Activated CD4-positive, alpha-beta T cell treated with anti-CD3 and anti-CD28 coated beads, Interleukin-2, amount 50 U/mL, for 24 hours (primary cell): ENCODE measurements around the gene POLD2.

ENCODE experiments used
- DNase-seq, 2 donors: peaks; one replicate each; pipeline ENCODE4 v3.0.0-alpha.2; 2020; ENCODE audit warnings: low read depth in 1 of 2, low spot score in 1 of 2

The POLD2 gene

DNA sequence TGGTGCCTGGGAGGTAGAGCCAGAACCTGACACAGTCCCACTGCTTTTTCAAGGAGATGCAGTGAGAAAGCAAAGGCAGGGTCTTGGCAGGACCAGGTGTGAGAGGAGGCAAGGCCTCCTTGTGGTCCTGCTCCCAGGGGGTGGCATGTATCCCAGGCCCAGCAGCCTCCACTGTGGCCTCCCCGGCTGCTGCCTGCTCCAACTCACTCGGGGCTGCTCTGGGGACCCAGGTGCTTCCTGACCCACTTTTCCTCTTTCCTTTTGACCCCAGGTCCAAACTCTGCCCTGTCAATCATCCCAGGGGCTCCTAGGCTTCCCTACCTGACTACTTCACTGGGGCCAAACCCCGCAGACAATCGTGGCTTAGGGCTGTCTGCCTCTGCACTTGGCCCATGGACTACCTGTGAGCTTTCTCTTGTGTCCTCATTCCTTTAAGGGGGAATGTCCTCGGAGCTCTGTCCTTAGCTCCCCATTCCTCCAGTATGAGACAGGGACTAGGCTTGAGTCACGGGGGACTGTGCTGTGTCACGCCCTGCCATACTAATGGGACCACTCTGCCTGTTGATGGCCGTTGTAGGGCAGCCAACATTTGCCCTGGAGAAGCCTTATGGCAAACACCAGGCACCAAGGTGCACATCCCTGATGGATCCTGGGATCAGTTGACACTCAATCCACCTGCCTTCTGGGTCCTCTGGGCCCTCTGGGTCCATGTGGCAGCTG lies 20.3 kb downstream of the POLD2 start:
- no peak for DNase-seq

DNA sequence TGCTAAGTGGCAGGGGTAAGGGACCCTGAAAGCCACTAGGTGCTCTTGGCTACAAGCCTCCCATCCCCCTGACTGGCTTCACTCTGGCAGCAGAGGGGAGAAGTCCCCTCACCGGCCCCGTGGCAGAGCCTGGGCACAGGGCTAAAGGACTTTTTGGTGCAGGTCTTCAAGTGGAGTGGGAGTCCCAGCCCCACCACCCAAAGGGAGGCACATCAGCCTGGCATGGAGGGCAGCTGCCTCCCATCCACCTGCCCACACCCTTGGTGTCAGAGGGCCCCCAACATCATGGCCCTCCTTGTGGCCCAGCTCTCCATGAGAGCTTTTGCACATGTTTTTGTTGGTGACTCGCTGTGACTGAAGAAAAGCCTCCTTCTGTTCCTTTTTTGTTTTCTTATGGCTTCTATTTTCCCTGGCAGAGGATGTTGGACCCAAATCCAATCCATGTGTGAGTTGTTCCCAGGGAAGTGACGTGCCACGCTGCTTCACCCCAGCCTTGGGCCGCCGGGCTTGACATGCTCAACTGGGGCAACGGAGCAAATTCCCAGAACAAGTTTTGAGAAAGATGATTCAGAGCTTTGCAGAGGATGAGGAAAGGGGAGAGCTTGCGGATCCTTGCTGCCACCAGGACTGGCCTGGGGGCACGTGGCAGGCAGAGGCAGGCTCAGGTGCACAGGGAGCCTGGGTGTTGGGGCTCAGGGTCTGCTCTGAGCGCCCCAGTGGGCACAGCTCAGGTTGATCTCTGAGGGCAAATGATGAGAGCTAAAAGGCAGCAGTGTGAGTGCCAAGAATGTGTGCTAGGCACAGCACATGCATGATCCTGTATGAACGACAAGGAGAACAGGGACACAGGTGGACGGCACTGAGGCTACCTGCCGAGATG lies 21.1 kb downstream of the POLD2 start:
- DNase-seq, result no peak

DNA sequence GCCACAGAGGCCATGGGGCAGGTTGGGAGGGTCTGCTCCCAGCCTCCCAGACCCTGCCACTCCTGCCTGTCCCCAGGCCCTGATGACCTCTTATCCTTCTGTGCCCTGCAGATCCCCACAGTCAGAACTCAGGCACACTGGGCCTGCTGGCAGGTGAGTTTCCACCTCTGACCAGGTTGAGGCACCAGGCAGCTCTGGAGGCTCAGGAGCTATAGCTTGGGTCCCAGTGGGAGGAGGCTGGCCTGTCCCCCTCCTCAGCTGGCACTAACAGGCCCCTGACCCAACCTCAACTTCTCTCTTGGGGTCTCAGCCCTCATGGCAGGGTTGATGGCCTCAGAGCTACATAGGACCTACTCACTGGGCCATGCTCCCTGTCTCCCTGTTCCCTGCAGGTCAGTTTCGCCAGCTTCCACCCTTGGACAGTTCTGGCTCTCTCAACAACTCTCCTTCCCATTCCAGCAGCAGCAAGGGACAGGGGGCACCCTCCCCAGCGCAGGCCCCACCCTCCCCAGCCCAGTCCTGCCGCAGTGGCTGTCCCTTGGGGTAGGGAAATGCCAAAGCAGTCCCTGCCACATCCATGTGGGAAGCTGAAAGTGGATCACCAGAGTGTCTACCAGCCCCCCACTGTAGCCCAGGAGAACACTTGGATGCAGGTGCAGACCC lies 21.9 kb downstream of the POLD2 start:
- DNase-seq, result no peak

DNA sequence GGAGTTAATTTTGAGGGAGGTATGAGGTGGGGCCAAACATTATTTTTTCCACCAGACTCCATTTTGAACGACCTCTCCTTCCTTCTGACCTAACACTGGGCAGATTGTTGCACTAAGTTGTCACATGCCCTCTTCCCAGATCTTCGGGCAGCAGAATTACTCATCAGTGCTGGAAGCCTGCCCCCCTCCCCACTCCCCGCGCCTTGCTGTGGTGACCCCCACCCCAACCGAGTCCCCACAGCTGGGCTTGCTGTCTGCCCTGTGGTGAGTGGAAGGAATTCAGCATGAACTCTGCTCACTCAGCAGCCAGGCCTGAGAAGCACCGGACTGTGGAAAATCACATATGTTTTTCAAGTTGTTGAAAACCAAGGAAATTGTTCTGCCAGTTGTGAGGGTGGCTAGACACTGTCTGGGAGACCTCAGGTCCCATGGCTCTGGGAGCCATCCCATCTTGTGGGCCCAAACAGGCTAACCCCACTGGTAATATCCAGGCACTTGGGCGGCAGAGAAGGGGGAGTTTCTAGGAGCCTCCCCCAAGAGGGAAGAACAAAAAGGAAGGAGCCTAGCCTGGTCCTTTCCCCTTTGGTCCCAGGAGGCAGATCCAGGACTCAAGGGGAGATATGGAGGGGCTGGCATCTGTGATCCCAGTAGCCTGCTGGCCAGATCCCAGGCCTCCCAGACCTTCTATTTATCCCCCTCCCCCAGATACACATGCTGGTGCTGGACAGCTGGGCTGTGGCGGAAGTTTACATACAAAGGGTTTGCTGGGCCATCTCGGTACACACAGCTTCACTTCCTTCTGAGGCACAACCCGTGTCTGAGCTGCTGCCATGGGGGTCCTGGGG lies 22.7 kb downstream of the POLD2 start:
- DNase-seq, result no peak

DNA sequence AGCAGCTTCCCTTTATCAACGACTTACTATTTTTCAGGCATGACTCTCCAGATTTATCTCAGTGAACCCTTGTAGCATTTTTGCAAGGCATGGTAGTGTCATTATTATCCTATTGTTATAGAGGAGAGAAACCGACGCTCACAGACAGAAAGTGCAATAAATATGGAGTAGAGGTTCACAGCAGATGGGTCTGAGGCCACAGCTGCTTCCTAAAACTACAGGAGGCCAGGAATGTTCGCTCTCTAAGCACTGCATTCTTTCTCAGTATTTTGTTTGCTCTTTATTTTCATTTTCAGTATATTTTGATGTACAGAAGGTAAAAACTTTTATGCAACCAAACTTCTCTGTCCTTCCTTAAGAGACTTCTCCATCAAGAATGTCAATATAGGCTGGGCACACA lies 23.7 kb downstream of the POLD2 start:
- DNase-seq, result no peak

DNA sequence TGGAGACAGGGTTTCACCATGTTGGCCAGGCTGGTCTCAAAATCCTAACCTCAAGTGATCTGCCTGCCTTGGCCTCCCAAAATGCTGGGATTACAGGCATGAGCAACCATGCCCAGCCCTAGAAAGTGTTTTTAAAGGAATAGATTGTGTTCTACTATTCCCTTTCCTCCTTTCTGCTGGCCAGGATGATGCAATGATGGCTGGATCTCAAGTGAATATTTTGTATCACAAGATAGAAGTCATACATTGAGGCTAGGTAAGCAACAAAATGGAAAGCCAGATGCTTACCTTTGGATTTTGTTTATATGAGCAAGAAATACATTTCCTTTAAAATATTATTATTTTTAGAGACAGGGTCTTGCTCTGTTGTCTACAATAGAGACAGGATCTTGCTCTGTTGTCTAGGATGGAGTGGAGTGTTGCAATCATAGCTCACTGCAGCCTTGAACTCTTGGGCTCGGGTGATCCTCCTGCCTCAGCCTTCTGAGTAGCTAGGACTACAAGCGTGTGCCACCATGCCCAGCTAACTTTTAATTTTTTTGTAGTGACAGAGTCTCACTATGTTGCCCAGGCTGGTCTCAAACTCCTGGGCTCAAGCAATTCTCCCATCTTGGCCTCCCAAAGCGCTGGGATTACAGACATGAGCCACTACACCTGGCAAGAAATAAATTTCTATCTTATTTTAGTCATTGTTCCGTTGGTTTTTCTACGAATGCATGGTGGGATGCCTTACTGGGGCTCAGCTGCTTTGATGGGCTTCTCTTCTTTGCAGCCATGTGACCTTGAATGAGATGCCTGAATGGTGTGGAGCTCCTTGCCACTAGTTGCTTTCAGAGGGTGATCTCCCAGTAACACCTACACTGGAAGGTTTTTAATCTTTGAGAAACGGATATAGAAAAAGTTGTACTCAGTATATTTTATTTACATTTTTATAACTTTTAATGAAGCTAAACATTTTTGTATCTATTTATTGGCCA lies 25.0 kb downstream of the POLD2 start:
- no peak for DNase-seq

DNA sequence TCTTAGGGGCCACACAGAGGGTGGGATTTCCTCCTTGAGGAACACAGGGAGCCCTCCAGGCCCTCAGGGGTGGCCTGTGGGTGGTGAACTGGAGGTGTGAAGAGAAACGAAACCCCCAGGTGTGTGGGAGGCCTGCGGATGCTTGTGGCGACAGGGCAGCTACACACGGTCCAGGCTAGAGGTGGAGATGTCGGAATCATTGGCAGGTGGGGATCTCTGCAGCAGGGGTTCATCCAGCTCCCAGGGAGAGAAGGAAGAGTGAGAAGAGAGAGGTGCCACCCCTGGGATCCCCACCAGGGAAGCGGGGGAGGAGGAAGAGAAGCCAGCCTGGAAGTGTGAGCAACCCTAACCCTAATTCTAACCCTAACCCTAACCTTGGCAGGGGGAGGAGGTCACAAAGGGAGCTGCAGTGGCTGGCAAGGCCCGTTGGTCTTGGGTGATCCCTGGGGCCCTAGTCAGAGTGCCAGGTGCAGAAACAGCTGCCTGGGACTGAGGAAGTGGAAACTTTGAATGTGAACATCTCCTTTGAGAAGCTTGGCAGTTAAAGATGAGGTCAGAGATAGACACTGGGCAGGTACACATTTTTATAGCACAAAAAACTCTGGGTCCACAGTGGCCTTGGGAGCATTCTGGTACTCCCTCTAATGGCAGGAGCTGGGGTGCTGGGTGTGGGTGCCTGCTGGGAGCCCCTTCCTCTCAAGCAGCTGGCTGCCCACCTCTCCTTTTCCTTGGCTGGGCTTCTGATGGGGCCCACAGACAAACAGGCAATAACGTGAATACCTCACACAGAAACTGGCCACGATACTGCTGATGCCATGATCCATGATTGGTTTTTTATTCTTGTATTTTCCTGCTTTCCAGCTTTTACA lies 26.1 kb downstream of the POLD2 start:
- DNase-seq, result no peak

DNA sequence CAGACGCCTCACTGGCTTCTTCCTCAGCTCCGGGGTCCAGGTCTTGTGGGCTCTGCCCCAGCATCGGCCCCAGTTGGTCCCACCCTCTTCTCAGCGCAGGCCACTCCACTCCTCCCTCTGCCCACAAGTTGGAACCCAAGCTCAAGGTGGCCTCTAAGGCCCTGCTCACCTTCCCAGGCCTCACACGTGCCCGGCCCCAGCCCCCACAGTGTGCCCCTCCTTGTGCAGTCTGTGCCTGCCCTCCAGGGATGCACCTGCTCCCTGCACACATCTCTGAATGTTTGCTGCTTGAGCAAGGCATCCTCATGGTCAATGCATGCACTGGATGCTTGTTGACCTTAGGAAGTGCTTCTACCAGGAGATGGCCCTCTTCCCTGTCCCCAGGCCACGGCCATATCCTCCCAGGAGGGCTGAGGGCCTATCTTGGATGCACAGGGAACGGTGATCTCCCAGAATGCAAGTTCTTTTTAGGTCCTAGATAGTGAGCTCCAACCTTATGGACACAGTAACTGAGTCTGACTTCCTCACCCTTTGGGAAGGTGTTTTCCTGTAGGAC lies 26.9 kb downstream of the POLD2 start:
- DNase-seq, result no peak

DNA sequence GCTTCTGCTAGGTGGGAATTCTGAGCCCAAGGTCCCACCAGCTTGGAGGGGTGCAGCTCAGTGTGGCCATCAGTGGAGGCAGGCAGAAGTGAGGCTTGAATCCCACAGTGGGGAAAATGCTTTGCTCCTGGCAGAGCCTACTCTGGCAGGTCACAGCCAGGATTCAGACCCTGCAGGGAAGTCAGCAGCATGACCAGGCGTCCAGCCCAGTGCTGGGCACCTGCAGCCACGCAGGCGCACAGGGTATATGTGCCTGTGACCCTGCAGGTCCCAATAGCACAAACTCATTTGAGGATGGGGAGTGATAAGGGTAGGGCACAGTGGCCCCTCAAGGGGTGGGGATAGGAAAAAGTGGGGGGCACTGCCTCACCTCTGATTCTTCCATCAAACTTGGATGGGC lies 27.6 kb downstream of the POLD2 start:
- DNase-seq, result no peak

DNA sequence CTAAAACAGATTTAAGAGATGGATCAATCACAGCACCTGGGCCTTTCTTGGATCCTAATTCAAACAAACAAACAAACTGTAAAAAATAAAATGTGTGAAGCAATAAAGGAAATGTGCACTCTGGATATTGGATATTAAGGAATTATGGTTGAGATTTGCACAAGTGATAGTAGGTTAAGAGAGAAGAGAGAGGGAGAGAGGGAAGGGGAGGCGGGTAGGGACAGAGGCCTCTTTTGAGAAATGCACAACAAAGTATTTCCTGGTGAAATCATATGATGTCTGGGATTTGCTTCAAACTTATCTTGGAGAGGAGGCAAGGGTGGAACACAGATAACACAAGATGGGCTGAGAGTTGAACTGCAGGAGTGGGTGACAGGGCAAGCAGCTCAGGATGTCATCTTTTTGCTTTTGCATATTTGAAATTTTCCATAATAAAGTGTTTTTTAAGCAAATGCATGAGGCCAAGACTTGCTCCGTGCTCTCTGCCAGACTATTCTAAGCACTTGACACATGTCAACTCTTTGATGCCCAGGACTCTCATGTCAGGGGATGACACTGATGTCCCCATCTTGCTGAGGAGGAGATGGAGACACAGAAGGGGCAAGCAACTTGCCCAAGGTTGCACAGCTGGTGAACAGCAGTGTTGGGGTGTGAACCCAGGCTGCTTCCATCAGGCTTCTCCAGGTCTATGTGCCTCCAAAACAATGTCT lies 28.3 kb downstream of the POLD2 start:
- no peak for DNase-seq

DNA sequence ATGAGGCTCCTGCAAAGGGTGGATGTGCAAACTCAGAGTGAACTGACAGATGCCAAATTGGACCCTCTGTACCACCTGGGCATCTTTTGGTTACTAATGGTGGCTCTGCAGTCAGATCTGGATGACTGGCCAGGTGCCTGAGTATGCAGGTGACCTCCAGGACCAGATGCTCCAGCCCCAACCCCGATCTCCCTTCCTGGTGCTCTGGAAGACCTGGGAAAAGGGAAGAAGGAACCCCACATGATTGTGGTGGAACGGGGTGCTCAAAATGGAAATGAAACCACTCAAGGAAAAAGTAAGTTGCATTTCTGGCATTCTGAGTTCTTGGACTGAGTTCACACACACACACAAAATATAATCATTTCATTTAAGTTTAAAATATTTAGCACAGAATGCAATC lies 29.0 kb downstream of the POLD2 start:
- no peak for DNase-seq

DNA sequence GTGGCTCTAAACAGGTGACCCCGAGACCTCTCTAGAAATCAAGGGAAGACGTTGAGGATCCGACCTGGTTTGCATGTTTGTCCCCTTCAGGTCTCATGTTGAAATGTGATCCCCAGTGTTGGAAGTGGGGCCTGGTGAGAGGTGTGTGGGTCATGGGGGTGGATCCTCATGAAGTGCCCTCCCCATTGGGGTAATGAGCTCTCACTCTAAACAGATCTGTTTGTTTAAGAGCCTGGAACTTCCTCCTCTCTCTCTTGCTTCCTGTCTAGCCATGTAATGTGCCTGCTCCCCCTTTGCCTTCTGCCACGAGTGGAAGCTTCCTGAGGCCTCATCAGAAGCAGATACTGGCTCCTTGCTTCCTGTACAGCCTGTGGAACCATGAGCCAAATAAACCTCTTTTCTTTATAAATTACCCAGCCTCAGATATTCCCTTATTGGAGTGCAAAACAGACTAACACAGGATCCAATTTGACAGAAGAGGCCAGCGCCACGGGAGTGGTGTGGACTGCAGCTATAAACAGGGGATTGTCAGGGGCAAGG lies 30.2 kb downstream of the POLD2 start:
- no peak for DNase-seq

DNA sequence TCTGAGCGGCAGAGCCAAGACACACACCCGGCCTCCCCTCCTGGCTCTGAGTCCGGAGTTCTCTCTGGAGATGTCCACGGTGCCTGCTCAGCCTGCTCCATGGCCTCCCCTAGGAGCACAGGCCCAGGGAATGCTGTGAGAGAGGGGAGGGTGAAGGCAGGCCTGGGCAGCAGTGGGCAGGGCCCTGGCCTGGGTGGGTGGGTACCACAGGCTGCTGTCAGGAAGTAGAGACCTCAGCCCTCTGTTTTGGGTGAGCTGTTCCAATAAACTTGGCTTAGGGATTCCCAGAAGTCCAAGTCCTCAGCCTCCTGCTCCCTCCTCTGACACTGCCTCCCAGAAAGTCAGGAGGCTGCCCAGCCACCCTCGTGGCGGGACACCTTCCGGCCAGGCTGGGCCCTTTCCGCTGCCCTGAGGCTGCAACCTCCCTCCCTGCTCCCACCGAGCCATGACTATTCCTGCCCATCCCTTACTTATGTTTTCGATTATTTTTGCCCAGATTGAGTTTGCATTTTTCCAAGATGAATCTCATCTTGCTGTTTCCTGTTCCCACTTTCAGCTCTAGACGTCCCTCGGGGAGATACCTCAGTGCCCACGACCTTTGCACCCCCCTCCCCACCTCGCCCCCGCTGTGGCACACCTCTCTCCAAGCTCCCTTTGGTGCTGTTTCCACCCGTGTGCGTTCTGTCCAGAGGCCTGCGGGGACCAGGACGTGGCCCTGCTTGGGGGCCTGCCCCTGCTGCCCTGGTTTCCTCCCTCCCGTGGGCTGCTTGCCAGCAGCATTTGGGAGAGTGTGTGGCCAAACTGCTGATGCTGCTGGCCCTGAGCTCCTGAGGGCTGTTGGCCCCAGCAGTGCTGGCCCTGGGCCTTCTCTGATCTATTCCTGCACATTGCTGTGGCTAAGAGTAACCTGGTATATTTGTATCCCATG lies 35.2 kb downstream of the POLD2 start:
- DNase-seq, result no peak

DNA sequence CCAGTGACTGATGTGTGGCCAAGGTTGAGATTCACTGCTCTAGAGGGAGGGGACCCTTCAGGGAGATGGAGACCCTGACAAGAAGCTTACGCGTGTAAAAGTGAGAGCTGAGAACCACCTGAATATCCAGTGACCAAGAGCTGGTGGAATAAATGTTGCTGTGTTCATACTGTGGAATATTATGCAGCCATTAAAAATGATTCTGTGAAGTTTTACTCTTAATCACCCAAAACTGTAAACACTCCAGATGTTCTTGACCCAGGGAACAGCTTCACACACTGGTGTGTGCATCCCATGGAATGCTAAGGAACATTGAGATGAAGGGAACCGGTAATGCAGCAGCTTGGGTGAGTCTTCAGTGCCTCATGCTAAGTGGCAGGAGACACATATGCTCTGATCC lies 36.7 kb downstream of the POLD2 start:
- no peak for DNase-seq

DNA sequence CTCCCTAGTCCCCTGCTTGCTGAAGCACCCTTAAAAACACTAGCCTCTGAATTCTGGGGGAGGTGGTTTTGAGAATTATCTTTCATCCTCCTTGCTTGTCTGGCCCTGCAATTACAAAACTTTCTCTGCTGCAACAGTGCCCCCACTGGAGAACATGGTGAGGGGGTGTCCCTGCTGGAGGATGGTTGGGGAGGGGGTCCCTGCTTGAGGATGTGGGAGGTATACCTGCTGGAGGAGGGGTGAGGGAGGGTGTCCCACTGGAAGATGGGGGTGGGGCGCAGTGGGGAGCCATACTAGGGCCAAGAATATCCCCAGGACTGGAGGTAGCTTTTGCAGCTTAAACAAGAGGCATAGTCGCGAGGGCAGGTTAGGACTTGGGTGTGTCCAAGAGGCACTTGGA lies 37.8 kb downstream of the POLD2 start:
- no peak for DNase-seq

DNA sequence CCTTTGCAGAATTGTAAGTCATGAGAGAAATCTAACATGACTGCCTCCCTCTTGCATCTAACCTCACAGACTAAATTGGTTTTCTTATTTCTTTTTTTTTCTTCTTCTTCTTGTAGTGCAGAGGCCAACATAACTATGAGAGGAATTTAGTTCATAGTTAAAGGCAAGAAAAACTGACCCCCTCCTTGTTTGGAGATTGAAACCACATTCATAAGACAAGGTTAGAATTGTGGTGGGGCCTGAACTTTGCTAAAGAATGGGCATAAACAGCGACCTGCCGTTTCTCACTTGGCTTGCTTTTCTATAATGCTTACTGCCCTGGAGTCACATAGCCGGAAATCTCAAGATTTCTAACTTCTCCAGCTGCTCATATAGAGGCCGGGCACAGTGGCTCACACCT lies 38.6 kb downstream of the POLD2 start:
- no peak for DNase-seq

DNA sequence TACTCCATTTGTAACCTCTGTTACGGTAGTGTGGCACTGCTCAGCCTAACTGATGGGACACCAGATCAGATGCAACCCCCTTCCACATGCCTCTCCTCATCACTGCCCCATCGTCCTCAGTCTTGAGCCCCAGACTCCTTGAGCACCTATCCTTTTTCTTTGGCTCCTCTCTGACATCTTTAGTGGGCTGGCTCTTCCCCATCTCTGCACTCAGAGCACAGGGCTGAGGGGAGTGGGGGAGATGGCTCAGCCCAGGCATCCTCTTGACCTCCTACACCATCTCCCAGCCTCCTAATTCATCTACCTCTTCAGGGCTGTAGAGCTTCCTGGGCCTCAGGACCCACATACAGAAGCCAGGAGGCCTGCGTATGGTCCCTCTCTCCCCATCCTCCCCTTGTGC lies 39.6 kb downstream of the POLD2 start:
- DNase-seq, result no peak
